NCI-H446 (cell line): Measurements from ENCODE around the gene EGFL7.

Source experiments
- DNase-seq, 2 experiments: peaks; one replicate each; lab custom pipeline; 2025; lab: John Stamatoyannopoulos, UW

EGFL7 gene

DNA sequence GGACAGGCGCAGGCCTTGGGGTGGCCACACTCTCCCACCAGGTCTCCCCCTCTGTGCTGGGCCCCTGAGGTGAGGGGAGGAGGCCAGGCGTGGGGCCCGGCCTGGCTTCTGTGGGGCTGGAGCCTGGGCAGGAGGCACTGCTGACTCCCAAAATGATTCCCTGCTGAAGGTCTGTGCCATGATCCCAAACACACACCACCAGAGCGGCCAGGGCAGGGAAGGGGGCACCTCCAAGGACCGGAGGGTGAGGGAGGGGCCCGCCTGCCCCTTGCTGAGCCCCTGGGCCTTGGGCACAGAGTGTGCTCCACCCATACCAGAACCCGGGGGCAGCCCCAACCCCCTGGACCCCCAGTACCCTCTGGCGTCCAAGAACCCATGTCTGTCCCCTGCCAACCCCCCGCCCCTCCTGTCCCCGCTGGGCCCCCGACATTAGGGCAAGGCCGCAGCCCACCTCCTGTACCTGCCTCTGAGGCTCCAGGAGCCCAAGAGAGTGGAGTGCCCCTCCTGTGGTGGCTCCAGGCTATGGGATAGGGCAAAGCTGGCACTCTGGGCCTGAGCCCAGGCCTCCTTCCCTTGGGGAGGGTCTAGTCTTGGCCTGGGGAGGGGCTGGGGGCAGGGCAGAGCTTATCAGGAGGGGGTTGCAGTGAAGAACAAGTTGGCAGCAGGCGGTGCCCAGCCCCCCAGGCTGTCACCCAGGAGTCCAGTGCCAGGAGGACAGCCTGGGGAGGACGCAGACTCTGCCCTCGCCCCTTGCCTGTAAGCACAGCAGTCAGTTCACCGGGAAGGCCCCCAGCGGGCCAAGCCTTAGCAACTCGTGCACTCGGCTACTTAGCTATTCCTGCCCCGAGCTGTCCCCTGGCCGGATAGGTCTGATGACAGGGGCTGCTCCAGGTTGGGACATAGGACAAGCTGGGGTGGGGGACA, 2.6 kb upstream of the EGFL7 start:
- no peak for DNase-seq

DNA sequence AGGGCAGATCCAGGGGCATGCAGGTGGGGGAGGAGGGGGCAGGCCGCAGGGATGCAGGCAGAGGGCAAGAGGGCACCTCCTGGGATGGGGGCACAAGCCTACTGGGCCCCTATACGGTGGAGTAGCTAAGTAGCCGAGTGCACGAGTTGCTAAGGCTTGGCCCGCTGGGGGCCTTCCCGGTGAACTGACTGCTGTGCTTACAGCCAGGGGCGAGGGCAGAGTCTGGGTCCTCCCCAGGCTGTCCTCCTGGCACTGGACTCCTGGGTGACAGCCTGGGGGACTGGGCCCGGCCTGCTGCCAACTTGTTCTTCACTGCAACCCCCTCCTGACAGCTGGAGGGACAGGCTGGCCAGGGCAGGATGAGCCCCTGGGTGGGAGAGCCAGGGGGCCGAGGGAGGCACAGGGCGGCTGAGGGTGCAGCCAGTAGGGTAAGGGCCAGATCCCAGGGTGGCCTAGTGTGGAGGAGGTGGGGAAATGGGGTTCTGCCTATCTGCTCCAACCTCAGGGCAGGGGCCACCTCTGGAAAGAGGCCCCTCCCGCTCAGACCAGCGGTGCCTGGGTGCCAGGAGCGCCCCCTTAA, 1.7 kb upstream of the EGFL7 start:
- DNase-seq: no peak

DNA sequence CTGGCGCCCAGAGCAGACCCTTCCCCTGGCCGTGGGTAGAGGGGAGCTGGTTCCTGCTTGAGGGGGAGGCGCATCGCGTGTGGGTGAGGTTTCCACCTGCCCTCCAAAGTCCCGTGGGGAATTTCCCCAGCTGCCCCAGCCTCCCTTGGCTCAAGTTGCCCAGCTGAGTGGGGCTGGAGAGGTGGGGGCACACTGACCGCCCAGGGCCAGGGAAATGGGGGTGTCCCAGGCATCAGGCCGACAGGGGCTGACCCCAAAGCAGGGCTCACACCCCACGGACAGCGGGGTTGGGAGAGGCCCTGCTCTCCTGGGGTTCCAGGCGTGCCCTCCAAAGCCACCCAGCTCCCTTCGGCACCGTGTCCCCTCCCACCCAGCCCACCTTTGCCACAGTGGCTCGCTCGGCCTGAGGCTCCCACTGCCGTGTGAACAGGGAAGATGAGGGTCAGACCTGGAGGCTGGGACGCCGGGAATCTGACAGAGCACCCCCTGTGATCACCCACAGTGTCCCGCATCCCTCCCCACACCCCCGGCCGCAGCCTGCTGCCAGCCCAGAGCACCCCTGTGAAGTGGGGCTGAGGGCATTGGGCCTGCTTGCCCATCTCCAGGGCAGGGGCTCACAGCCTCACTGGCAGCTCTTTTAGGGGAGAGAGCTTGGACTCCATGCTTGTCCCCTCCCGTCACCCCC, 933 bp upstream of the EGFL7 start:
- no peak for DNase-seq

DNA sequence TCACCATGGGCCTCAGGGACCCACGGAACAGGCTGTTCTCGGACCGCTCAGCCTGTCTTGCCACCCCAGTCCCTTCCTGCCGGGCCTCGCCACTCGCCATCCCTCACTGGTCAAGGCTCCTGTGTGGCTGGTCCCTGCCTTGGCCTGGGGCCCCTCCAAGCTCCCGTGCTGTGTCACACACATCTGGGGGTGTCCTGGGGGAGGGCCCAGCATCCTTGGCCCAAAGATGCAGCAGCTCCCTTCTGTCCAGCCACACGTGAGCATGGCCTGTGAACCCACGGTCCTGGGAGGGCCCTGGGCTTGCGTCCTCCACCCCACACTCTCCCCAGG, 425 bp upstream of the EGFL7 start:
- DNase-seq: no peak

DNA sequence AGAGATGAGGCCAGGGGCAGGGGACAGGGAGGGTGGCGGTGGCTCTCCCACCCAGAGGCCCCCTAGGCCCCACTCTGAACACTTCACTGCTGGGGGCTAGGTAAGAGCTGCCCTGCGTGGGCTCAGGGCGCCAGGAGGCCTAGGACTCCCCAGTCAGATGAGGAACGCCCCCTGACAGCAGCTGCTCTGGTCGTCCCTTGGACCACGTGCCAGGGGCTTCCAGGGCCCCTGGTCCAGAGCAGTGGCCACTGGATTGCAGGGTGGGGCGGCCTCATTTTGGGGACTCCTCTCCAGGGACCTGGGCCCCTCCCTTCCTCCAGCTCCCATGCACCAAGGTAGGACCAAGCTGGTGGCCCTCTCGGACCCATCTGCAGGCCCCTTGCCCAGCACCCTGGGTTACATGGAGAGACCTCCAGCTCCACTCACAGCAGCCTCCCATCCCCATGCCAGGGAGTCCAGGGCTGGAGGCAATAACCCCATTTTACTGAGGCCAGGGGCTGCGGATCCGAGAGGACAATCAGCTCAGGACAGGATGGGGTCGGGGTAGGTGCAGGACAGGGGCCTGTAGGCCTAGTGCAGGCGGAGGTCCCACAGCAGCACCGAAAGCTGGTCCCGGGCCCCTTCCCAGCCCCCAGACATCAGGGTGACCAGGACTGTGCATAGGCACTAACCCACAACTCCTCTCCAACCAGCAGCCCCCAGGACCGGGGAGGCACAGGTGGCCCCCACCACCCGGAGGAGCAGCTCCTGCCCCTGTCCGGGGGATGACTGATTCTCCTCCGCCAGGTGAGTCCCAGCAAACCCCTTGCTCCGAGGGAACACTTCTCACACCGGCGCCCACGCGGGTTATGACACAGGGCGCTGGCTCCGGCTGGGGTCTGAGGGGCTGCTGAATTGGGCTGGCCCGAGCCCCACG, 1.5 kb downstream of the EGFL7 start:
- no peak for DNase-seq

DNA sequence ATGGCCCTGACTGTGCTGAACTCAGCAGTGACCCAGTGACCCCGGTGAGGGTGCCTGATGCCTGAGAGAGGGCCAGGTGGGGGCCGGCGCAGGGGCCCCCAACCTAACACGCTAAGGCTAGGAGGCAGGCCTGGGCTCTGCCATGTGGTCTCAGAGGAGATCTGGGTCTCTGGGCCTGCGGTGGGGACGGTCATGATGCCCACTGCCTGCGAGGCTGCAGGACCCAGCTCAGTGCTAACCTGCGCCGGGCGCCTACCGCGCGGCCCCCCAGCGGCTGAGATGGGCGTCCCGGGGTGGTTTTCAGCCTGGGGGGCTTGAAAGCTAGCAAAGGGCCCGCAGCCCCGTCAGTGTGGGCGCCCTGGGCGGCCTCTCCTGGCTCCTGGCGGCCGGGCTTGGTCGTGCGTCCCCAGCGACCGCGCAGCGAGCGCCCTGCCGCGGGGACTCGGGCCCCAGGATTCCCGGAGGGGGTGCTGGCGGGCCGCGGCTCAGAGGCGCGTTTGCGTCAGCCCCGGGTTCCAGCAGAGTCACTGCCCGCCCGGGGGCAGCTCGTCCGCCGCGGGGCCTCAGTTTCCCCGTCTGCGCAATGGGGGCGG, 2.5 kb downstream of the EGFL7 start:
- no peak for DNase-seq

DNA sequence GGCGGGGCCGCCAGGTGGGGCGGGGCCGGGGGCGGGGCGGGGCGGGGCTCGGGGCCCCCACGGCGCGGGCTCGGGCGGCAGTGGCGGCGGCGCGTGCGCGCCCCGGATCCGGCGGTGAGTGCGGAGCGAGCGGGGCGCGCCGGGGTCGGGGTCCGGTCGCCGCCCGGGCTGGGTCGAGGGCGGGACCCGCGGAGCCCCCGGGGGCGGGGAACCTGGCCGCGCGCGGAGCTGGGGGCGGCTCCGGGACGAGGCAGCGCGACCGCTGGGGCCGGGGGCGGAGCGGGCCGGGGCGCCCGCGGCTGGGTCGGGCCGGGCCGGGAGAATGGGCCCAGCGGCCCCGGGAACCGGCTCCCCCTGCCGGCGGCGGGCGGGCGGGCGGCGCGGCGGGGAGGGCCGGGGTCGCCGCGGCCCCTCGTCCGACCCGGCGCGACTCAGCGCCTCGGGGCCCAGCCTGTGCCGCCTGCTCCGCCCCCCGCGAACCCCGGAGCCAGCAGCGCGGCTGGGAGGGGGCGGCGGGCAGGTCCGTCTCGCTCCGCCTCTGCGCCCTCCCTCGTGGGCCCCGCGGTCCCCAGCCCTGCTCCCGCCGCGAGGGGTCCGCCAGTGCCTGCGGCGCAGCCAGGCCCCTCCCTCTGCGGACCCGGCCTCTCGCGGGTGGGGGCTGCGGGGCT, 3.1 kb downstream of the EGFL7 start:
- no peak for DNase-seq

DNA sequence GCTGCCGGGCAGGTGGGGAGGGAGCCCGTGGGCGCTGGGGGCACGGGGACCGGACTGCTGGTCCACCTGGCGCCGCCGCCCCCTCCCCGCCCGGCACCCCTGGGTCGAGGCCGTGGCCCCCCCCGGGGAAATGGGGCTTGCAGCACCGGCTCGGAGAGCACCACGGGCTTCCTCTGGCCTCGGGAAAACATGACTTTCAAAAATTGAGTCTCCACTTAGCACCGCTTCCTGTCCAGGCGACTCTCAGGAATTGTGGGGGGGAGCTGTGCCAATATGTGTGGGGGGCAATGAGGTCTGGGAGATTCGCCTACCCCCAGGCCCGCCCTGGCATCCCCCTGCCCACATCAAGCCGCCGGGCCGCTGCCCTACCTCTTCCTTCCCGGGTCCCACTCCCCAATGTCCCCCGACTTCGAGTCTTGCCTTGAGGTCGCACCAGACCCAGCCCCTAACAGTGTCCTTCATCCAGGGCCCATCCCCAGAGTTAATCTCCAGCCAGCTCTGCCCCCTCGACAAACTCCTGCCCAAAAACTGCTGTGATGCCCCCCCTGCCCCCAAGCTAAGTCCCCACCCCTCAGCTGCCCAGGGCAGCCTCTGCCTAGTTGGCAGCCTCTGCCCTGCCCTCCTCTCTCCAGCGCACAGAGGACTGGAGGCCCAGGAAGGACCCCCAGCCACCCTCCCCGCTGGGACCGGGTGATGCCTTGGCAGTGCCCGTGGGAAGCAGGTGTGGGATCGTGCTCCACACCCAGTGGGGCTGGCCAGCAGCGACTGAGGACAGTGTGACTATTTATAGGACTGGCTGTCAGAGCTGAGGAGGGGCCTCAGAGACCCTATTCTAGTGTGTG, 3.9 kb downstream of the EGFL7 start:
- no peak for DNase-seq

DNA sequence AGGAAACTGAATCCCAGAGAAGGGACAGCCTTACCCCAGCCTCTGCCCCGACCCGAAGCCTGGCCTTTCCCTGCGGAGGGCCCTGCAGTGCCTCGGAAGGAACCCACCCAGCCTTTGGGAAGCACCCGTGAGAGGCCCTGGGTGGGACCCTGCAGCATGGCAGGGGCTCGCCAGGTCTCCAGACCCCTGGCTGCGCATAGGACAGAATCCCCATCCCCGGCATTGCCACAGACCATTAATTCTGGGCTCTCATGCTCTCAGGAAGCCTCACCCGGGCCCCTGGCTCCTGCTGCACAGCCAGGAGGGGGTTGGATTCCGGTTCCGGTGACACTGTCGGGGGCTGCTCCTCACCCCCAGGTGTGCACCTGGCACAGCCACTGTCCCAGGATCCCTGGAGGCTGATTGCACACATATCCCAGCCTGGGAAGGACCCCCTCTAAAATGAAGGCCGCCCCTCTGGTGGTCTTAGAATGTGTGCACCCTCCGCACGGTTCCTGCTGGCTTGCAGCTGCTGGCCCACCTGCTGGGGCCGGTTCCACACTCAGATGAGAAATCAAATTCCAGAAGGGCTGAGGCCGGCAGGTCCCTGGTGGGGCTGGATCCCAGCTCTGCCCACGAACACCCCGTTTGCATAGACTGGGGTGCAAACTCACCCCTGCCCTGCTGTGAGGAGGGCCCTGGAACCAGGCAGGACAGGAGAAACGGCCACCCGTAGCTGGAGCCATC, 4.7 kb downstream of the EGFL7 start:
- no peak for DNase-seq

DNA sequence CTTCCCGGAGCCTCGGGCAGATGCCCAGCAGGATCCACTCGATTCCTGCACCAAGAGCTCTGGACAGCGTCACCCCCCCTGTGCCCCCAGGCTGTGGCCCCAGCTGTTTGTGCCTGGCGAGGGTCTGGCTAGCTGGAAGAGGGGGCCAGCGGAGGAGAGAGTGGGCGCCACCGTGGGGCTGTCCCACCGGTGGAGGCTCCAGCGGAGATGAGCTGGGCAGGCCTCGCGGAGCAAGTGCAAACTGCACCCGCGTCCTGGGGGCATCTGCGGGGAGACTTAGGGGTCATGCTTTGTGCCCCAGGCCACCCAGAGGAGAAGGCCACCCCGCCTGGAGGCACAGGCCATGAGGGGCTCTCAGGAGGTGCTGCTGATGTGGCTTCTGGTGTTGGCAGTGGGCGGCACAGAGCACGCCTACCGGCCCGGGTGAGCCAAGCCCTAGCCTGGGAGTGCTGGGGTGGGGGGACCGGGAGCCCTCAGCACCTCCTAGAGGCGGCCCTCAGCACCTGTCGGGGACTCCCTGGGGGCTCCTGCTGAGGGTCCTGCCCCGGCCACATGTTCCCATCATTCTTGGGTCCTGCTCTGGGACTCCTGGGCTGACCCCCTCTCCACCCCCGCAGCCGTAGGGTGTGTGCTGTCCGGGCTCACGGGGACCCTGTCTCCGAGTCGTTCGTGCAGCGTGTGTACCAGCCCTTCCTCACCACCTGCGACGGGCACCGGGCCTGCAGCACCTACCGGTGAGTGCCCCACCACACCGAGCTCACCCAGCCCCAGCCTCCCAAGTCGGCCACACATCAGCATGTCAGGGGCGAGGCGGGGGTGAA, 5.4 kb downstream of the EGFL7 start:
- no peak for DNase-seq

DNA sequence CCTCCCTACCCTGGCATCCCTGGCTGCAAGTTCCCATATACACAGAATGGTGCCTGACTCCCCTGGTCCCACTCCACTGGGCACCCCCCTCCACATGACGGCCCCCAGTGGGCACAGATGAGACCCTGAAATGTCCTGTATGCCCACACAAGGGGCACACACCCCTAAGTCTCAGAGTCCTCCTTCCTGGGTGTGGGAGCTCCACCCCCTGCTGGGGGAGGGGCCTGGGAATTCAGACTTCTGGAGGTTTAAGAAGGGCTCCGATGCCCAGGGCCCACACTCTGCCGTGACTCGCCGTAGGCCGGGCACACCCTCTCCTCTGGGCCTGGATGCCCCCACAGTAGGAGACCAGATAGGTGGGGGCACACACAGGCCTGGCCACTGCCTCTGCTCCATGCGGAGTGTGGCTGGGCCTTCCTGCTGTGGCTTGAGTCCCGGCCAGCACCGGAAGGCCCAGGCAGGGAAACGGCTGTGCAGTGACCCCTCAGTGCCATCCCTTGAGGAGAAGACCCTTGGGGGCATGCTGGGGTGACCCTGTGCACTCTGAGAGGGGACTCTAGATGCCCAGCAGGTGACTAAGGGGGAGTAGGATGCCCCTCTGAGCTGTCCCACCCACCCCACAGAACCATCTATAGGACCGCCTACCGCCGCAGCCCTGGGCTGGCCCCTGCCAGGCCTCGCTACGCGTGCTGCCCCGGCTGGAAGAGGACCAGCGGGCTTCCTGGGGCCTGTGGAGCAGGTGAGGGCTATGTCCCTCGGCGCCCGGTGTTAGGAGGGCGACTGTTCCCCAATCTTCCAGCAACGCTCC, 6.5 kb downstream of the EGFL7 start:
- DNase-seq: no peak

DNA sequence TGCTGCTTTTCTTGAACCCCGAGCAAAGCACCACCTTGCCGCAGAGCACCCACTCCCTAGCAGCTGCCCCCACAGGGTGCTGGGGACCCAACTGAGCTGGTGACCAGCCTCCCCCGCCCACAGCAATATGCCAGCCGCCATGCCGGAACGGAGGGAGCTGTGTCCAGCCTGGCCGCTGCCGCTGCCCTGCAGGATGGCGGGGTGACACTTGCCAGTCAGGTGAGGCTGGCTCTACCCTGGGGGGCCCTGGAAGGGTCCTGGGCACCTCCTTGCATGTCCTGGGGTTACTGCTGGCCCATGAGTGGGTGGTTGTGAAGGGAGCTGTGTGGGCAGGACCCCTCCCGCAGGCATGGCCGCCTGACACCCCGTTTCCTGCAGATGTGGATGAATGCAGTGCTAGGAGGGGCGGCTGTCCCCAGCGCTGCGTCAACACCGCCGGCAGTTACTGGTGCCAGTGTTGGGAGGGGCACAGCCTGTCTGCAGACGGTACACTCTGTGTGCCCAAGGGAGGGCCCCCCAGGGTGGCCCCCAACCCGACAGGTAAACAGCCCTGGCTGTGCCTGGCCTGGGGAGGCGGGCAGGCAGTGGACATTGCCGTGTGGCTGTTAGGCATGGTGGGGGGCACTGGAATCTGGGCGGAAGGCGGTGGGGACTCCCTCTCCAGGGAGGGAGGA, 7.2 kb downstream of the EGFL7 start:
- no peak for DNase-seq

DNA sequence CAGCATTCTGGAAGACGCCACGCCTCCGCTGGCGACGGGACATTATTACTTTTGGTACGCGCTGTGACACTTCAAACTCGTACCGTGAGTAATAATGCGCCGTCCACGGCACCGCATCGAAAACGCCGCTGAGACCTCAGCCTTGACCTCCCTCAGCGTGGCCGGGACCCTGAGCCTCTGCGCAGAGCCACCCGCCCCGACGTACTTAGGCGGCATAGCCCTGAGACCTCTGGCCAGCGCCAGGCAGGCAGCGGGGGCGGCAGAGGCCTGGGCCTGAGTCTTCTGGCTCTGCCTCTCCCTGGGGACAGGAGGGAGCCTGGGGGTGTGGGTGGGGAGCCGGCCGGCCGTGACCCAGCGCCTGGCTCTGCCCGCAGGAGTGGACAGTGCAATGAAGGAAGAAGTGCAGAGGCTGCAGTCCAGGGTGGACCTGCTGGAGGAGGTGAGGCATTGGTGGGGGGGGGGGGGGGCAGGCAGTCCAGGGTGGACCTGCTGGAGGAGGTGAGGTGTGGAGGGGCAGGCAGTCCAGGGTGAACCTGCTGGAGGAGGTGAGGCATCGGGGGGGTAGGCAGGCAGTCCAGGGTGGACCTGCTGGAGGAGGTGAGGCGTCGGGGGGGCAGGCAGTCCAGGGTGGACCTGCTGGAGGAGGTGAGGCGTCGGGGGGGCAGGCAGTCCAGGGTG, 8.0 kb downstream of the EGFL7 start:
- no peak for DNase-seq

DNA sequence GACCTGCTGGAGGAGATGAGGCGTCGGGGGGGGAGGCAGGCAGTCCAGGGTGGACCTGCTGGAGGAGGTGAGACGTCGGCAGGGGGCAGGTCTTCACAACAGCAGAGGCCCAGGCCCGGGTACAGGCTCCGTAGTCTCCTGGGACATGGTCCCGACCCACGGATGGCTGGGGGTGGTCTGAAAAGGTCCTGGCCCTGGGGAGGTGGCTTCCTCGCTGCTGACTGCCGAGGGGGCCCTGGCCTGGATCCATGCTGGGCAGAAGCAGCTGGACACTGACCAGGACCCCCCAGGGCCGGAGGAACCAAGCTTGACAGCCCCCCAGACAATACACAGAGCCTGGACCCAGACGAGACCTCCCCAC, 8.5 kb downstream of the EGFL7 start:
- no peak for DNase-seq

DNA sequence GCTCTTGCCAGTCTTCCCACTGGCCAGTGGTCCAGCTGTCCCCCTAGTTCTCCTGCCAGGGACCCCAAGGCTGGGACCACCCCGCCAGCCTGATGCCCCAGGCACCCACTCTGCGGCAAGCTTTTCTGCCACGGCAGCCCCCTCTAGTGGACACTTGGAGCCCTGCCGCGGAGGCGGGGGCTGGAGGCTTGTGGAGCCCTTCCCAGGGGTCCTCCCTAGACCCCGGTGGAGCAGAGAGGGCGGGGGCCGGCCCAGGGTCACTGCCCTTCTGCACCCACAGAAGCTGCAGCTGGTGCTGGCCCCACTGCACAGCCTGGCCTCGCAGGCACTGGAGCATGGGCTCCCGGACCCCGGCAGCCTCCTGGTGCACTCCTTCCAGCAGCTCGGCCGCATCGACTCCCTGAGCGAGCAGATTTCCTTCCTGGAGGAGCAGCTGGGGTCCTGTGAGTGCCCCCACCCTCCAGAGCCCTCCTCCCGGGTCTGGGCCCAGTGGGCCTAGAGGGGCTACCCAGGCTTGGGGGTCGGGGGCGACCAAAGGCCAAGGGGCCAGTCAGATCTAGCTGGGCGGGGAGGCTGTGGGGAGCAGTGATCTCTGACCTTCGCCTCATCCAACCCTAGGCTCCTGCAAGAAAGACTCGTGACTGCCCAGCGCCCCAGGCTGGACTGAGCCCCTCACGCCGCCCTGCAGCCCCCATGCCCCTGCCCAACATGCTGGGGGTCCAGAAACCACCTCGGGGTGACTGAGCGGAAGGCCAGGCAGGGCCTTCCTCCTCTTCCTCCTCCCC, 9.1 kb downstream of the EGFL7 start:
- no peak for DNase-seq
